GM21529 (cell line): Measurements from ENCODE around the gene MOCOS.

Experiments
- ATAC-seq: cut with Tn5 transposase; IDR thresholded peaks from one replicate; pipeline ENCODE4 v1.9.1; 2021; ENCODE audit not compliant: unreplicated experiment

MOCOS gene

GRCh38 chr18:36302676-36303075 lies 115.4 kb downstream of the MOCOS start:
- ATAC-seq = no peak

- ATAC-seq = no peak
These were observed 116.0 kb downstream of the MOCOS start for GRCh38 chr18:36303211-36303844.

- no peak for ATAC-seq
These were observed 117.4 kb downstream of the MOCOS start for GRCh38 chr18:36304723-36305122.

GRCh38 chr18:36305375-36305774 lies 118.1 kb downstream of the MOCOS start:
- ATAC-seq = no peak

- ATAC-seq = no peak
These were observed 120.2 kb downstream of the MOCOS start for GRCh38 chr18:36307513-36307912.

GRCh38 chr18:36308711-36309435 lies 121.6 kb downstream of the MOCOS start:
- no peak for ATAC-seq

GRCh38 chr18:36309436-36310391 lies 122.4 kb downstream of the MOCOS start:
- ATAC-seq = no peak

- no peak for ATAC-seq
These were observed 123.8 kb downstream of the MOCOS start for GRCh38 chr18:36311026-36311570.

GRCh38 chr18:36312806-36313395 lies 125.6 kb downstream of the MOCOS start:
- ATAC-seq = no peak

GRCh38 chr18:36314098-36314497 lies 126.8 kb downstream of the MOCOS start:
- no peak for ATAC-seq

GRCh38 chr18:36314754-36315153 lies 127.5 kb downstream of the MOCOS start:
- no peak for ATAC-seq

- ATAC-seq = no peak
These were observed 128.4 kb downstream of the MOCOS start for GRCh38 chr18:36315736-36316135.

- no peak for ATAC-seq
These were observed 128.9 kb downstream of the MOCOS start for GRCh38 chr18:36316246-36316645.
